BJ (cell line): ENCODE measurements around the gene PLD3. TPM values are rescaled to one million over a fixed set of nuclear protein-coding genes. Genes with fewer than 3 reads are reported as not detected.

Source experiments
- CTCF ChIA-PET: fragments of 350-600 bp; formaldehyde crosslinking; extraction: SDS; loops from one replicate; lab custom pipeline; 2021; ENCODE audit warnings: antibody characterized with exemption, inconsistent platforms; lab: Yijun Ruan, JAX
- POLR2A ChIA-PET: fragments of 300-600 bp; sonication (Branson Sonifier 250); formaldehyde crosslinking; extraction: SDS; loops from one replicate; lab custom pipeline; 2021; ENCODE audit warnings: antibody characterized with exemption; lab: Charles Lee
- DNase-seq: peaks from one replicate; pipeline ENCODE4 v3.0.0-alpha.2; 2011; ENCODE audit warnings: low read depth
- H3K27me3 ChIP-seq: 2 replicates; pipeline ENCODE4 v1.6.0; 2011; ENCODE audit warnings: low read length; ENCODE audit not compliant: control insufficient read depth, insufficient read depth
- H3K36me3 ChIP-seq: 2 replicates; pipeline ENCODE4 v1.5.1; 2011; ENCODE audit warnings: low read length; ENCODE audit not compliant: control insufficient read depth, insufficient read depth
- H3K4me3 ChIP-seq: 2 replicates; pipeline ENCODE4 v1.5.1; 2011; ENCODE audit warnings: low read depth, mild to moderate bottlenecking, control low read depth, low read length
- polyA plus RNA-seq: library from polyadenylated mRNA; depleted of rRNA; stranded (reverse); fragments of >200 nt; gene quantifications from 2 replicates; pipeline ENCODE4 v1.2.3, GENCODE V29; 2011
- TF ChIP-seq, protein P1 (sequence below): IDR thresholded peaks from 2 replicates; pipeline ENCODE4 v1.5.1; 2011; ENCODE audit warnings: low read depth, mild to moderate bottlenecking, control low read depth, inconsistent platforms, low read length, moderate library complexity; ENCODE audit not compliant: insufficient read depth

The PLD3 gene
- polyA plus RNA-seq, 1 experiment, result 571 TPM

DNA sequence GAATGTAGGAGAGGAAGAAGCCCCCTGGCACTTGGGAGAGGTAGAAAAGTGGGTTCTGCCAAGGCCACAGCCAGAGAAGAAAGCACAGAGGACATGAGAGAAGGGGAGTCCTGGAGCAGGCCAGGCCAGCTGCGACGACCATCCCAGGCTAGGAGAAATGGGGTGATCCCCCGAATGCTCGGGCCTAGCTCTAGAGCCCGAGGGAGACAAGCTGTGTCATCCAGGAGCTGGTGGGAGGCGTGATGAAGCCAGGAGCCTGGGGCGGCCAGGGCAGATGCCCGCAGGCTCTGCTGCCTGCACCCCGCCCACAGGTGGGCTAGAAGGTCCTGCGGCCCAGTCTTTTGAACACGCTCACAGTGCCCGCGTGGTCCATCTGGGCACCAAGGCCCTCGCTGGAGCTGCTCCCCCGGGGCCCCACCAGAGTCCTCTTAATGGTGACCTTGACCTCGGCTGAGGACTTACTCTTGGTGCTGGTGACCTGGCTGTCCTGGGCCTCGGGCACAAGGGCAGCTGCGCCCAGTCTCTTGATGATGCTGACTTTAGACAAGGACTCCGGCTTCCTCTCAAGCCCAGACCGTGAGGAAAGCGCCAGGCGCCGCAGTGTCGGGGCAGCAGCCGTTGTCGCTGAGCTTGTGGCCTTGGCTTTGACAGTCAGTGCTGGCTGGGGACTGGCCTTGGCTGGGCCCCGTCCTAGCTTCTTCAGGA is 26.8 kb upstream of the PLD3 start:
- H3K4me3 ChIP-seq, result no peak overlapping the region
- no peak for DNase-seq
- ChIA-PET POLR2A (no interaction called here), CTCF (interaction anchor here (0.5 to 2.1 kb wide), 3 partner anchors 17 to 142 kb away, joined by 3 to 10 read pairs (median 3); no protein-coding TSS in a partner anchor)
- TF ChIP-seq, protein P1, sequence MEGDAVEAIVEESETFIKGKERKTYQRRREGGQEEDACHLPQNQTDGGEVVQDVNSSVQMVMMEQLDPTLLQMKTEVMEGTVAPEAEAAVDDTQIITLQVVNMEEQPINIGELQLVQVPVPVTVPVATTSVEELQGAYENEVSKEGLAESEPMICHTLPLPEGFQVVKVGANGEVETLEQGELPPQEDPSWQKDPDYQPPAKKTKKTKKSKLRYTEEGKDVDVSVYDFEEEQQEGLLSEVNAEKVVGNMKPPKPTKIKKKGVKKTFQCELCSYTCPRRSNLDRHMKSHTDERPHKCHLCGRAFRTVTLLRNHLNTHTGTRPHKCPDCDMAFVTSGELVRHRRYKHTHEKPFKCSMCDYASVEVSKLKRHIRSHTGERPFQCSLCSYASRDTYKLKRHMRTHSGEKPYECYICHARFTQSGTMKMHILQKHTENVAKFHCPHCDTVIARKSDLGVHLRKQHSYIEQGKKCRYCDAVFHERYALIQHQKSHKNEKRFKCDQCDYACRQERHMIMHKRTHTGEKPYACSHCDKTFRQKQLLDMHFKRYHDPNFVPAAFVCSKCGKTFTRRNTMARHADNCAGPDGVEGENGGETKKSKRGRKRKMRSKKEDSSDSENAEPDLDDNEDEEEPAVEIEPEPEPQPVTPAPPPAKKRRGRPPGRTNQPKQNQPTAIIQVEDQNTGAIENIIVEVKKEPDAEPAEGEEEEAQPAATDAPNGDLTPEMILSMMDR, result no peak
- peaks cover 24% of the 10 kb centered on the region for H3K36me3 ChIP-seq
- H3K27me3 ChIP-seq, result no peaks in the 10 kb centered on the region

DNA sequence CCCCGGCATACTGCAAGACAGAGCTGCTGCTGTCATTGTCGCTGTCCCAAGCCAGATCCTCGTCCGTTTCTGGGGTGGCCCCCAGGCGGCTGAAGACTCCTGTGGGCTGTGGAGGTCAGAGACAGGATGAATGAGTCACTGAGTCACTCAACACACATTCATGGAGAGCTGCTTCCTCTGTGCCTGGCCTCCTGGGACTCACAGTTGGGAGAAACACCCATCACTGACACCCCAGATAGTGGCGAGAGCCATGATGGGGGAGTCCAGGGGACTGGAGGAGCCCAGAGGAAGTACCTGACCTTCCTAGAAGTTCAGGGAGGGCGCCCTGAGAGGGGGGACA is 26.3 kb upstream of the PLD3 start:
- ChIA-PET POLR2A (no interaction called here), CTCF (interaction anchor here (0.5 to 2.1 kb wide), 3 partner anchors 17 to 142 kb away, joined by 3 to 10 read pairs (median 3); no protein-coding TSS in a partner anchor)
- Histone ChIP-seq H3K4me3 (no peak overlapping the region), H3K36me3 (peaks cover 24% of the 10 kb centered on the region), H3K27me3 (no peaks in the 10 kb centered on the region)
- DNase-seq, result no peak
- TF ChIP-seq, protein P1, result no peak

DNA sequence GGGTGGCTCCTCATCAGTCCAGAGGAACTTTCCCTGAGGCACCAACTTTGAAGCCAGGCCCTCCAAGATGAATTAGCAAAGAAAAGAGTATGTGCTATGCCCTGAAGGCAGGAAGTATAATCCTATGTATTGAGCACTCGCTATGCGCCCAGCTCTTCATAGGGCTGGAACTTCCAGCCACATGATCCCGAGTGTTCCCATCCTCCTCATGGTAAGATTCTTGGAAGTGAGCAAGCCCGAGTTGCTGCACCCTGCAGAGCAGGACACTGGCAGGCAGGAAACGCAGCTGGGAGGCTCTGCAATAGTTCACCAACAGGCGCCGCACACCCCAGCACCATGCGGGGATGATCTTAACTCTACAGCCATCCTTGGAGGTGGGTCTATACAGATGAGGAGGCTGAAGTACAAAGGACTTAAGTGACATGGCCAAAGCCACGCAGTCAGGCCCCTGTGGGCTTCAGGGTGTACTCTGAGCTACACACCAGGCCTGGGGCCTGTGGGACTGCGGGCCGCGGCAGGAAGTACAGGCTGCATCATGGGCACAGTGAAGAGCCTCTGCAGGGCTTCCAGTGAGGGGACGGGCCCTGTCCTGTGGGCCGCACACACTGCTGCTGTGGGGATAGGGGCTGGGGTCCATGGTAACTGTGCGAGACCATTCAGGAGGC is 25.4 kb upstream of the PLD3 start:
- ChIA-PET POLR2A (no interaction called here), CTCF (interaction anchor here (0.5 to 2.1 kb wide), 2 partner anchors 18 to 1615 kb away, joined by 3 to 10 read pairs; no protein-coding TSS in a partner anchor)

DNA sequence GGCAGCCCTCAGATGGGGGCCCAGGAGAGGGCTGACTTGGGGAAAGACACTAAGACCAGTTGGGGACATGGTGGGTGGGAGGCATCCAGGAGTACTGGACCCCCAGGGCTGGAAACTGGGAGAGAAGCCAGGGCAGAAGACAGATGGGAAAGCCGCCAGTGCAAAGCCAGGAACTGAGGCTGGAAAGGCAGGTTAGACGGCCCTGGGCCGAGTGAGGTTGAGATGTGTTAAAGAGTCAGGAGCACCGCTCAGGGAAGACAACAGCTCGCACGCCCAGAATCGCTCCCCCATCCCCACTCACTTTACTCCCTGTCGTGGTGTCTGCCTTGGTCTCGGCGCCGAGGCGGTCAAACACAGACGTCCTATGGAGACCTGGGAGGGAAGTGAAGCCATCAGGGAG is 24.8 kb upstream of the PLD3 start:
- ChIA-PET CTCF (interaction anchor here (0.5 to 0.8 kb wide), 2 partner anchors 9 to 1616 kb away, joined by 3 to 6 read pairs; no protein-coding TSS in a partner anchor), POLR2A (no interaction called here)
- Histone ChIP-seq H3K4me3 (no peak overlapping the region), H3K27me3 (no peaks in the 10 kb centered on the region), H3K36me3 (peaks cover 33% of the 10 kb centered on the region)
- TF ChIP-seq, protein P1, result no peak
- no peak for DNase-seq

More for the DNA sequence above, 25.4 kb upstream of the PLD3 start:
- TF ChIP-seq, protein P1, result no peak
- DNase-seq, result no peak
- H3K36me3 ChIP-seq, result peaks cover 28% of the 10 kb centered on the region
- no peaks in the 10 kb centered on the region for H3K27me3 ChIP-seq
- H3K4me3 ChIP-seq, result no peak overlapping the region

DNA sequence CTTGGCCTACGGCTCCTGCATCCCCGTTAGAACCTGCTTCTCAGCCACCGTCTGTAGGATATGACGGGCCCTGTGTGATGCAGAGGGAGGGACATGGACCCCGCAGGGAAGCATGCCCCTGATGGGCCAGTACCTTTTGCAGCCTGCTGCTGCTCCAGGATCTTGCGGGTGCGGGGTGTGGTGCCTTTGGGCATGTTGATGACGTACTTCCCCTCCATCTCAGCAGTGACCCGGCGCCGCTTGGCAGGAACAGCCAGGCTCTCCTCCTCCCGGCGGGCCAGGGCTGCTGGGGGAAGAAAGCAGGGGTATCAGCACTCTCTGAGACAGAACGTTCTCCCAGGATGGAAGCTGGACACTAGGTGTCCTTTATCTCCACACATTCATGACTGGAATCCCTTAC is 22.3 kb upstream of the PLD3 start:
- POLR2A ChIA-PET, result no interaction called here
- Histone ChIP-seq H3K4me3 (no peak overlapping the region), H3K27me3 (no peaks in the 10 kb centered on the region), H3K36me3 (peaks cover 35% of the 10 kb centered on the region)
- CTCF ChIA-PET, result interaction anchor here (1.3 kb wide), 1 partner anchor 21 kb away, joined by 5 read pairs; no protein-coding TSS in a partner anchor
- DNase-seq, result no peak
- TF ChIP-seq, protein P1, result no peak
